G401 (cell line): ENCODE results near the gene PLA2G2D. TPM values are rescaled to one million over a fixed set of nuclear protein-coding genes. Genes with fewer than 3 reads are reported as not detected.

ENCODE experiments used
- DNase-seq: peaks from one replicate; pipeline ENCODE4 v3.0.0-alpha.2; 2015; ENCODE audit warnings: low spot score
- in situ Hi-C: cut with HindIII; loops from 2 replicates; pipeline ENCODE4 v1.10.0; 2016; ENCODE audit warnings: low sequenced_read_pairs, mixed read lengths
- total RNA-seq: library from RNA; depleted of rRNA; stranded (reverse); fragments of >200 nt; shearing (Covaris generic); gene quantifications from 2 replicates; pipeline ENCODE4 v1.2.3, GENCODE V29; 2014

PLA2G2D gene
- total RNA-seq, 1 experiment from 2014 or later = not detected

DNA sequence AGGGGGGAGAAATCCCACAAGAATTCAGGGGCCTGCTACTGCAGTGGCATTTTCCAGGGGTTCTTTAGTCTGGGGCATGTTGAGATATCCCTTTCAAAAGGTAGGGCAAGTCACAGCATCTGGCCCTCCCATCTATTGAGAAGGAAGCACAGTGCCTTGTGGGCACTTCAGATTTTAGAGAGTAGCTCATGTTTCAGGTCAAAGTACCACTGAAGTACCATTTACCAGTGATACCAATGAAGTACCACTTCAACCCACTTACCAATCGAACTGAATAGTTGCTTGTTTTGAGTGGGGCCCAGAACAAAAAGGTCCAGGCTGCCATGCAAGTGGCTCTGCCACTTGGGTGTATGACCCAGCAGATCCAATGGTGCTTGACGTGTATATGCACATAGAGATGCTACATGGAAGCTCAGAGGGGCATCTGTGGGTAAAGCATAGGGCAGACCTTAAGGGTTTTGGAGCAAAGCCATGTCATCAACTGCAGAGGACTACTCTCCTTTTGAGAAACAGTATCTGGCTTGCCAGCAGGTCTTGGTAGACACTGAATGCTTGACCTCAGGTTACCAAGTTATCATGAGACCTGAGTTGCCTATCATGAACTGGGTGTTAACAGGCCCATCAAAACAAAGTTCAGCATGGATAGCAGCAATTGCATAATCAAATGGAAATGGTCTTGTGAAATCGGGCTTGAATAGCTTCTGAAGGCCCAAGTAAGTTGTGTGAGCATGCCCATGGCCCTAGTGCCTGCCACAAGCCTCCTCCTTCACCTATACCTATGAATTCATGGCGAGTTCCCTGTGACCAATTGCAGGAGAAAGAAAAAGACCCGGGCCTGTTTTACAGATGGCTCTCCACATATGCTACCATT is 23.5 kb downstream of the PLA2G2D start:
- DNase-seq = no peak
- in situ Hi-C loops = no loop called here

DNA sequence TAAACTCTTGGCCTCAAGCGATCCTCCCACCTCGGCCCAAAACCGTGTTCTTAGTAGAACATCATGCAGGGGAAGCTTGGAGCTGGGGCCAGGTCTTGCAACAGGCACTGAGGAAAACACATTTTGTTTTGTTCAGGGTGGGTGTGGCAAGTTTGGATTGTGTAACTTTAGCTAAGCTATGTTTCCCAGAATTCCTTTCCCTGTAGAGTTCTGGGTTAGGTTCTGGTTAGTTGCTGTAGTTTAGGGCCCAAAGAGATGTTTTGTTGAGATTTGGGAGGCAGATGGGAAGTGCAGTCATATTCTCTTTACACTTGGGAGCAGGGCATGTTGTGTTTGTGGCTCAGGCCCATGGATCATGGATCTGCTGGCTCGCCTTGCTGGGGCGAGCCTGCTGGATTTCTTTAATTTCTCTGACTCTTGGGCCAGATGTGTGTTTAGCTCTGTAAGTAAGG is 25.4 kb downstream of the PLA2G2D start:
- DNase-seq = no peak
- in situ Hi-C loops = no loop called here

DNA sequence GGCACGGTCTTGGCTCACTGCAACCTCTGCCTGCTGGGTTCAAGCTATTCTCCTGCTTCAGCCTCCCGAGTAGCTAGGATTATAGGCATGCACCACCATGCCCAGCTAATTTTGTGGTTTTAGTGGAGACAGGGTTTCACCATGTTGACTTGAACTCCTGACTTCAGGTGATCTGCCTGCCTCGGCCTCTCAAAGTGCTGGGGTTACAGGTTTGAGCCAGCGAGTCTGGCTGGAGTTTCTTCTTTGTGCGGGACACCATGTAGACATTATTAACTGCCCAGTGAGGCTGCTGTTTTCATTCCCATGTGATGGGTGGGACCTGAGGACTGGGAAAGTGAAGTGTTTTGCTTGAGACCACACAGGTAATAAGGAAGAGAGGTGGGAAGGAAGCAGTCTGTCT is 26.0 kb downstream of the PLA2G2D start:
- in situ Hi-C loops = no loop called here
- DNase-seq = no peak

DNA sequence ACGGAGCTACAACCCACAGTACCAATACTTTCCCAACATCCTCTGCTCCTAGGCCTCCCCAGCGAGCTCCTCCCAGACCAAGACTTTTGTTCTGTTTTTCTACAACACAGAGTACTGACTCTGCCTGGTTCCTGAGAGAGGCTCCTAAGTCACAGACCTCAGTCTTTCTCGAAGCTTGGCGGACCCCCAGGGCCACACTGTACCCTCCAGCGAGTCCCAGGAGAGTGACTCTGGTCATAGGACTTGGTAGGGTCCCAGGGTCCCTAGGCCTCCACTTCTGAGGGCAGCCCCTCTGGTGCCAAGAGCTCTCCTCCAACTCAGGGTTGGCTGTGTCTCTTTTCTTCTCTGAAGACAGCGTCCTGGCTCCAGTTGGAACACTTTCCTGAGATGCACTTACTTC is 28.7 kb downstream of the PLA2G2D start:
- in situ Hi-C loops = no loop called here
- DNase-seq = no peak

GRCh38 chr1:20090119-20090518 is 29.2 kb downstream of the PLA2G2D start:
- DNase-seq = no peak
- in situ Hi-C loops = no loop called here

- DNase-seq = no peak
- in situ Hi-C loops = no loop called here
Observed at GRCh38 chr1:20089328-20090077, 29.8 kb downstream of the PLA2G2D start.

GRCh38 chr1:20087668-20088067 is 31.7 kb downstream of the PLA2G2D start:
- DNase-seq = no peak
- in situ Hi-C loops = no loop called here

- no peak for DNase-seq
- in situ Hi-C loops = no loop called here
Observed at GRCh38 chr1:20086800-20087199, 32.5 kb downstream of the PLA2G2D start.

- no peak for DNase-seq
- in situ Hi-C loops = no loop called here
Observed at GRCh38 chr1:20083178-20083944, 36.0 kb downstream of the PLA2G2D start.

GRCh38 chr1:20082772-20083171 is 36.6 kb downstream of the PLA2G2D start:
- no peak for DNase-seq

GRCh38 chr1:20081353-20081810 is 38.0 kb downstream of the PLA2G2D start:
- in situ Hi-C loops = no loop called here
- DNase-seq = no peak

More at GRCh38 chr1:20082772-20083171, 36.6 kb downstream of the PLA2G2D start:
- in situ Hi-C loops = no loop called here

- in situ Hi-C loops = no loop called here
- DNase-seq = no peak
Observed at GRCh38 chr1:20080441-20081352, 38.6 kb downstream of the PLA2G2D start.

DNA sequence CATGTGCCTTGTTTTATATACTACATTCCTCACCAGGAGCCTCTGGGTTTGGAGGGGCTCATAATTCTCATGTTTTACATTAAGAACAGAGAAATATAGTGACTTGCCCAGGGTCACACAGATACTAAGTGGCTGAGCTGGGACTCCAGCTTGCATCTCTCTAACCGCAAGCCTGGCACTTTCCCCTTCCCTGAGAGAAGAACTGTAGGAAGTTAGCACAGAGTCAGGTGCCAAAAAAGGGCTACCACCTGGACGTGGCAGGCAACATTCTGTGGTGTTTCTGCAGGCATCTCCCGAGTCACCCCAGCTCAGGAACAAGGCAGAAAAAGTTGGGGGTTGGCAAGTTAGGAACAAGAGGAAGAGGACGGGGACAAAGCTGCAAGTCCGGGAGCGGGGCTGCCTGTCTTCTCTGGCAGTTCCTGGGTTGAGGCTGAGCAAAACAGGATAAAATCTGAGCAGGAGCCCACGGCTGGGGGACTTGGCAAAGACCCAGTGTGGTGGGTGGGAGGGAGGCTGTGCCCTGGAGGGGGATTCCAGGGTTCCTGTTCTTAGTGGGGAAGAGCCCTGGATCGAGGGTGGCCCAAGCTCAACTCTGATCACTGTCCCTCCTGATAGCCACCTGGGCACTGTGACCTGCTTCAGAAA is 39.6 kb downstream of the PLA2G2D start:
- no peak for DNase-seq
- in situ Hi-C loops = no loop called here

- no peak for DNase-seq
- in situ Hi-C loops = no loop called here
Observed at GRCh38 chr1:20078711-20079110, 40.6 kb downstream of the PLA2G2D start.

DNA sequence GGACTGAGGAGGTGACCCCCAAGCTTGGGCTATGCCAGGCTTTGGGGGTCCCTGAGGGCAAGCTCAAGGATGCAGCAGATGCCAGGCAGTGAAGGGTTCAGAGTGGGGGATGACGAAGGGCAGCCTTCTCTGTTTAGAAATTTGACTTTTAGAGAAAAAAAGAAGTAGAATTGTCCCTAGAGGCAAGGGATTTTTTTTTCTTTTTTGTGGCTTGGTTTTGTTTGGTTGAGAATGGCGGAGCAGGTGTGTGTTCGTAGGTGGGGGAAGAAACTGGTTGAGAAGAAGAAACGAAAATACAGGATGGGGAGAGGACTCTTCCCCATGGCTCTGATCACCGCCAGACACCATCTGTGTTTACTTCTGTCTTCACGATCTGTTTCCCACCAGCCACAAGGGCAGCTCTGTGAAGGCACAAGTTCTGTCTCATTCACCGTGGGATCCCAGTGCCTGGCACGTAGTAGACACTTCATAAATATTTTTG is 41.1 kb downstream of the PLA2G2D start:
- no peak for DNase-seq
- in situ Hi-C loops = no loop called here

GRCh38 chr1:20076710-20077461 is 42.5 kb downstream of the PLA2G2D start:
- in situ Hi-C loops = no loop called here
- DNase-seq = no peak

- in situ Hi-C loops = no loop called here
- no peak for DNase-seq
Observed at GRCh38 chr1:20076223-20076622, 43.1 kb downstream of the PLA2G2D start.
